Gastrocnemius medialis (tissue), 4 donors: ENCODE data around the gene TMTC3. TPM values are rescaled to one million over a fixed set of nuclear protein-coding genes. Genes with fewer than 3 reads are reported as not detected.

Experiments used
- ATAC-seq, 2 donors: fragments of 150-250 bp; one replicate each; pipeline ENCODE4 v1.9.1; 2016
- DNase-seq, 2 donors: peaks; one replicate each; pipeline ENCODE4 v3.0.0-alpha.2; 2019
- H3K27ac ChIP-seq, 4 donors: fragments of 200-600 bp; sonication (generic); 1 replicate in 1 of 4; 2 replicates in 3 of 4; pipeline ENCODE4 v1.5.1; 2016 to 2018; ENCODE audit warnings: mild to moderate bottlenecking in 2 of 4, moderate library complexity in 1 of 4
- H3K27me3 ChIP-seq, 3 donors: fragments of 200-600 bp; sonication (generic) in 2 of 3; 1 replicate in 1 of 3; 2 replicates in 2 of 3; pipeline versions ENCODE4 v1.5.1 to v1.6.0; 2016 to 2019; ENCODE audit warnings: mild to moderate bottlenecking in 1 of 3, moderate library complexity in 1 of 3
- H3K36me3 ChIP-seq, 2 donors: fragments of 200-600 bp; sonication (generic) in 1 of 2; one replicate each; pipeline ENCODE4 v1.5.1; 2017 to 2018
- H3K4me1 ChIP-seq, 2 donors: fragments of 200-600 bp; sonication (generic) in 1 of 2; one replicate each; pipeline ENCODE4 v1.5.1; 2016 to 2017; ENCODE audit warnings: mild to moderate bottlenecking in 2 of 2
- H3K4me3 ChIP-seq, 4 donors: fragments of 200-600 bp; sonication (generic) in 3 of 4; 1 replicate in 1 of 4; 2 replicates in 3 of 4; pipeline ENCODE4 v1.5.1; 2016 to 2019; ENCODE audit warnings: mild to moderate bottlenecking in 2 of 4
- H3K9me3 ChIP-seq, 3 donors: fragments of 200-600 bp; sonication (generic) in 2 of 3; 1 replicate in 1 of 3; 2 replicates in 2 of 3; pipeline ENCODE4 v1.5.1; 2016 to 2019
- CTCF ChIP-seq, 5 experiments: fragments of 450-650 bp in 3 of 5; fragments of 200-600 bp in 2 of 5; sonication (generic) in 2 of 5; IDR thresholded peaks in 4 of 5; conservative IDR thresholded peaks in 1 of 5; 1 replicate in 4 of 5; 2 replicates in 1 of 5; pipeline ENCODE4 v1.5.1; 2016 to 2019; ENCODE audit warnings: antibody characterized with exemption in 5 of 5, mild to moderate bottlenecking in 3 of 5, moderate library complexity in 3 of 5
- POLR2A ChIP-seq, 2 donors: fragments of 450-650 bp; IDR thresholded peaks; one replicate each; pipeline ENCODE4 v1.6.1; 2017; ENCODE audit warnings: antibody characterized with exemption in 2 of 2, mild to moderate bottlenecking in 2 of 2, moderate library complexity in 2 of 2
- in situ Hi-C, 4 donors: fragments of 200-750 bp; cut with MboI; loops; one replicate each; pipeline versions ENCODE4 v1.15.0 to v1.8.0; 2017; ENCODE audit warnings: low sequenced_read_pairs in 4 of 4
- intact Hi-C: fragments of 100-400 bp; cut with DNase I; formaldehyde crosslinking; loops from one replicate; pipeline ENCODE4 v1.15.1; 2023; ENCODE audit warnings: low total_unique reads
- total RNA-seq, 4 donors: library from RNA; depleted of rRNA; stranded (reverse); fragments of >200 nt; gene quantifications; one replicate each; pipeline versions ENCODE4 v1.1.0 to v1.2.3, GENCODE V29; 2016

TMTC3 gene
- total RNA-seq, 4 donors from 2014 or later: 4.9 to 15.9 (median 6.6) TPM

- H3K4me3 ChIP-seq: no peak overlapping the region
Observed at GRCh38 chr12:88227871-88228270, 85.8 kb downstream of the TMTC3 start.

GRCh38 chr12:88228720-88229119 is 86.6 kb downstream of the TMTC3 start:
- Histone ChIP-seq H3K4me3 (no peak overlapping the region), H3K27me3 (no peaks in the 10 kb centered on the region), H3K27ac (no peak overlapping the region), H3K9me3 (no peaks in the 10 kb centered on the region), H3K36me3 (no peaks in the 10 kb centered on the region), H3K4me1 (no peaks in the 10 kb centered on the region)
- TF ChIP-seq POLR2A (IDR thresholded peaks at IDR 0.05) (no peak), CTCF (IDR thresholded peaks at IDR 0.05 in 4 of 5, conservative IDR thresholded peaks at IDR 0.05 in 1 of 5) (no peak)
- intact Hi-C loops (no loop called here), in situ Hi-C loops (no loop called here)
- DNase-seq: no peak
- no peak for ATAC-seq

More at GRCh38 chr12:88227871-88228270, 85.8 kb downstream of the TMTC3 start:
- Histone ChIP-seq H3K27ac (no peak overlapping the region), H3K36me3 (no peaks in the 10 kb centered on the region), H3K27me3 (no peaks in the 10 kb centered on the region), H3K9me3 (no peaks in the 10 kb centered on the region), H3K4me1 (no peaks in the 10 kb centered on the region)
- DNase-seq (no peak), ATAC-seq (no peak)
- intact Hi-C loops: no loop called here
- TF ChIP-seq POLR2A (IDR thresholded peaks at IDR 0.05) (no peak), CTCF (IDR thresholded peaks at IDR 0.05 in 4 of 5, conservative IDR thresholded peaks at IDR 0.05 in 1 of 5) (no peak)
- in situ Hi-C loops: no loop called here

- no peak for ATAC-seq
- intact Hi-C loops (no loop called here), in situ Hi-C loops (no loop called here)
- no peaks in the 10 kb centered on the region for H3K36me3 ChIP-seq
- H3K4me3 ChIP-seq: no peak overlapping the region
- no peaks in the 10 kb centered on the region for H3K9me3 ChIP-seq
- no peaks in the 10 kb centered on the region for H3K27me3 ChIP-seq
- TF ChIP-seq CTCF (IDR thresholded peaks at IDR 0.05 in 4 of 5, conservative IDR thresholded peaks at IDR 0.05 in 1 of 5): no peak
- TF ChIP-seq POLR2A (IDR thresholded peaks at IDR 0.05): no peak
- no peak for DNase-seq
- no peaks in the 10 kb centered on the region for H3K4me1 ChIP-seq
- no peak overlapping the region for H3K27ac ChIP-seq
Observed at GRCh38 chr12:88230271-88230670, 88.2 kb downstream of the TMTC3 start.

GRCh38 chr12:88235183-88235833 is 93.2 kb downstream of the TMTC3 start:
- H3K36me3 ChIP-seq: no peaks in the 10 kb centered on the region
- in situ Hi-C loops: no loop called here
- H3K9me3 ChIP-seq: no peaks in the 10 kb centered on the region
- no peaks in the 10 kb centered on the region for H3K27me3 ChIP-seq
- intact Hi-C loops: no loop called here
- H3K4me1 ChIP-seq: no peaks in the 10 kb centered on the region
- no peak for TF ChIP-seq POLR2A (IDR thresholded peaks at IDR 0.05)
- no peak for TF ChIP-seq CTCF (IDR thresholded peaks at IDR 0.05 in 4 of 5, conservative IDR thresholded peaks at IDR 0.05 in 1 of 5)
- no peak overlapping the region for H3K27ac ChIP-seq
- DNase-seq: no peak
- no peak for ATAC-seq
- no peak overlapping the region for H3K4me3 ChIP-seq

GRCh38 chr12:88237954-88238353 is 95.8 kb downstream of the TMTC3 start:
- in situ Hi-C loops: no loop called here
- TF ChIP-seq CTCF (IDR thresholded peaks at IDR 0.05 in 4 of 5, conservative IDR thresholded peaks at IDR 0.05 in 1 of 5) (no peak), POLR2A (IDR thresholded peaks at IDR 0.05) (no peak)

More at GRCh38 chr12:88237954-88238353, 95.8 kb downstream of the TMTC3 start:
- Histone ChIP-seq H3K27me3 (no peaks in the 10 kb centered on the region), H3K27ac (no peak overlapping the region), H3K9me3 (no peaks in the 10 kb centered on the region), H3K4me1 (no peaks in the 10 kb centered on the region), H3K4me3 (no peak overlapping the region), H3K36me3 (no peaks in the 10 kb centered on the region)
- no peak for DNase-seq
- ATAC-seq: no peak
- intact Hi-C loops: no loop called here
